Measurements from ENCODE around the gene ATG9A.

The ATG9A gene

DNA sequence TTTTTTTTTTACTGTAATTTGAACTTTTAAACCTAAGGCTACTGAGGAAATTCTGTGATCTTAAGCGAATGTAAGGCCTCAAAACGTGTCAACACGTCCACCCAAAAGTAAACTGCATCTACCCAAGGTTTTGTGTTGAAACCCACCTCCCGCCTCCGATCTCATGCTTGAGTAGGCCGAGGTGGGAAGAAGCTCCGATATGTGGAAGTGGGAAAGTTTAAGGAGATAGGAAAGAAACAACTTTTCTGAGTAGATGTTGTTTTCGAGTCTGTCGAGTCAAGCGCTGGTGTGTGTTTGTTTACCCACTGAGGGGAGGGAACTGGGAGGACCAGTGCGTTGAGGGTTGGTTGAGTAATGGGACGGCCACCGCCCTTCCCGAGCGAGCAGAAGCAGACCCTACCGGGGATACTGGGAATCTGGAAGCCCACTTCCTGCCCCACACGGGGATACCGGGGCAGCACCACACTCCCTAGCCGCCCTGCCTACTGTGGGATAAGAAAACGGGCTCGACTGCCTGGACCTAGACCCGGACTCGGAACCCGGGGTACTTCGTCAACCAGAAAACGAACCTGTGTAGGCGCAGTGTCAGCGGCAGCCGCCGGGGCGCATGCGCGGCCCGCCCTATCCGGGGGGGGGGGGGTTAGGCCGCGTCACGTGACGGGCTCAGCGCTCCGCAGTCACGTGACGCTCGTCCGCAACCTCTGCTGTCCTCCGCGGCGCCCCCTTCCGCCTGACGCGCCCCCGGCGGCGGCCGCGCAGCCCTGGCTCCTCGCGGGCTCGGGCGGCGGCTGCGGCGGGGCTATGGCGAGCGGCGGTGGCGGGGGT, 51.7 kb downstream of the ATG9A start, which contains the start of gene RETREG2:
TSS of gene RETREG2 (plus strand) at position 724 of the 825 bp plus-strand sequence. CDS start at position 802, 78 bp downstream.
- no peaks in the 10 kb centered on the region for H3K9me3 ChIP-seq (ENCODE audit: control insufficient read depth, insufficient read depth, low read depth, low read length)
- ChIA-PET CTCF (interaction anchor here (0.6 to 1.2 kb wide), 2 partner anchors 67 to 116 kb away, joined by 3 read pairs; partner anchors contain the start of genes GLB1L and STK16), POLR2A (interaction anchor here (2.7 kb wide), 1 partner anchor 29 kb away, joined by 27 read pairs; the partner anchor contains the start of gene ZFAND2B)
- H3K27ac ChIP-seq (ENCODE audit: extremely low read depth, low read depth, low read length): peak within 1 kb of the TSS; percentile 79
- H3K4me1 ChIP-seq (ENCODE audit: control insufficient read depth, insufficient read depth, low read length): peaks cover 6% of the 10 kb centered on the region; the same call in 1 of the 2 replicates
- H3K36me3 ChIP-seq (ENCODE audit: control insufficient read depth in 2 of 2, insufficient read depth in 1 of 2, low read length in 2 of 2): peaks cover 4 to 57% of the 10 kb centered on the region in 2 experiments; a peak in 2 of 3 replicates
- peak within 1 kb of the TSS; percentile 78 for H3K4me3 ChIP-seq (ENCODE audit: low read depth, low read length)
- TF ChIP-seq ZSCAN16 (tag by site-specific recombination; IDR thresholded peaks at IDR 0.05) (no peak), ZNF416 (tag by site-specific recombination; IDR thresholded peaks at IDR 0.05) (no peak), ZNF394 (tag by site-specific recombination; IDR thresholded peaks at IDR 0.05; ENCODE audit: borderline replicate concordance) (no peak), ZNF112 (tag by site-specific recombination; IDR thresholded peaks at IDR 0.05) (no peak), ZNF600 (tag by site-specific recombination; IDR thresholded peaks at IDR 0.05) (peak; percentile 96), SP7 (tag by site-specific recombination; IDR thresholded peaks at IDR 0.05) (peak; percentile 57), KLF9 (tag by site-specific recombination; IDR thresholded peaks at IDR 0.05; ENCODE audit: low read depth) (peak; percentile 51; the same call in 1 of the 2 replicates), ZNF157 (tag by site-specific recombination; IDR thresholded peaks at IDR 0.05) (no peak), ZFHX2 (tag by site-specific recombination; conservative IDR thresholded peaks at IDR 0.05) (peak; percentile 21), ZFP69B (tag by site-specific recombination; IDR thresholded peaks at IDR 0.05) (no peak), SP3 (tag by site-specific recombination; IDR thresholded peaks at IDR 0.05) (peak; percentile 59), ZNF76 (tag by site-specific recombination; IDR thresholded peaks at IDR 0.05; ENCODE audit: borderline replicate concordance, low read depth) (peak; percentile 60; the same call in 1 of the 2 replicates), ZNF121 (tag by site-specific recombination; IDR thresholded peaks at IDR 0.05) (no peak), KLF7 (tag by site-specific recombination; IDR thresholded peaks at IDR 0.05; ENCODE audit: borderline replicate concordance) (peak; percentile 87), ZNF302 (tag by site-specific recombination; IDR thresholded peaks at IDR 0.05; ENCODE audit: low read depth) (no peak)
- TF ChIP-seq, protein P1, sequence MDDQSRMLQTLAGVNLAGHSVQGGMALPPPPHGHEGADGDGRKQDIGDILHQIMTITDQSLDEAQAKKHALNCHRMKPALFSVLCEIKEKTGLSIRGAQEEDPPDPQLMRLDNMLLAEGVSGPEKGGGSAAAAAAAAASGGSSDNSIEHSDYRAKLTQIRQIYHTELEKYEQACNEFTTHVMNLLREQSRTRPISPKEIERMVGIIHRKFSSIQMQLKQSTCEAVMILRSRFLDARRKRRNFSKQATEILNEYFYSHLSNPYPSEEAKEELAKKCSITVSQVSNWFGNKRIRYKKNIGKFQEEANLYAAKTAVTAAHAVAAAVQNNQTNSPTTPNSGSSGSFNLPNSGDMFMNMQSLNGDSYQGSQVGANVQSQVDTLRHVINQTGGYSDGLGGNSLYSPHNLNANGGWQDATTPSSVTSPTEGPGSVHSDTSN (CRISPR knock-in tag; IDR thresholded peaks at IDR 0.05): peak; percentile 33; the same call in 1 of the 2 replicates
- TF ChIP-seq, protein P2, sequence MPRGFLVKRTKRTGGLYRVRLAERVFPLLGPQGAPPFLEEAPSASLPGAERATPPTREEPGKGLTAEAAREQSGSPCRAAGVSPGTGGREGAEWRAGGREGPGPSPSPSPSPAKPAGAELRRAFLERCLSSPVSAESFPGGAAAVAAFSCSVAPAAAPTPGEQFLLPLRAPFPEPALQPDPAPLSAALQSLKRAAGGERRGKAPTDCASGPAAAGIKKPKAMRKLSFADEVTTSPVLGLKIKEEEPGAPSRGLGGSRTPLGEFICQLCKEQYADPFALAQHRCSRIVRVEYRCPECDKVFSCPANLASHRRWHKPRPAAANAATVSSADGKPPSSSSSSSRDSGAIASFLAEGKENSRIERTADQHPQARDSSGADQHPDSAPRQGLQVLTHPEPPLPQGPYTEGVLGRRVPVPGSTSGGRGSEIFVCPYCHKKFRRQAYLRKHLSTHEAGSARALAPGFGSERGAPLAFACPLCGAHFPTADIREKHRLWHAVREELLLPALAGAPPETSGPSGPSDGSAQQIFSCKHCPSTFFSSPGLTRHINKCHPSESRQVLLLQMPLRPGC (tag by site-specific recombination; IDR thresholded peaks at IDR 0.05): no peak
- TF ChIP-seq, protein P3, sequence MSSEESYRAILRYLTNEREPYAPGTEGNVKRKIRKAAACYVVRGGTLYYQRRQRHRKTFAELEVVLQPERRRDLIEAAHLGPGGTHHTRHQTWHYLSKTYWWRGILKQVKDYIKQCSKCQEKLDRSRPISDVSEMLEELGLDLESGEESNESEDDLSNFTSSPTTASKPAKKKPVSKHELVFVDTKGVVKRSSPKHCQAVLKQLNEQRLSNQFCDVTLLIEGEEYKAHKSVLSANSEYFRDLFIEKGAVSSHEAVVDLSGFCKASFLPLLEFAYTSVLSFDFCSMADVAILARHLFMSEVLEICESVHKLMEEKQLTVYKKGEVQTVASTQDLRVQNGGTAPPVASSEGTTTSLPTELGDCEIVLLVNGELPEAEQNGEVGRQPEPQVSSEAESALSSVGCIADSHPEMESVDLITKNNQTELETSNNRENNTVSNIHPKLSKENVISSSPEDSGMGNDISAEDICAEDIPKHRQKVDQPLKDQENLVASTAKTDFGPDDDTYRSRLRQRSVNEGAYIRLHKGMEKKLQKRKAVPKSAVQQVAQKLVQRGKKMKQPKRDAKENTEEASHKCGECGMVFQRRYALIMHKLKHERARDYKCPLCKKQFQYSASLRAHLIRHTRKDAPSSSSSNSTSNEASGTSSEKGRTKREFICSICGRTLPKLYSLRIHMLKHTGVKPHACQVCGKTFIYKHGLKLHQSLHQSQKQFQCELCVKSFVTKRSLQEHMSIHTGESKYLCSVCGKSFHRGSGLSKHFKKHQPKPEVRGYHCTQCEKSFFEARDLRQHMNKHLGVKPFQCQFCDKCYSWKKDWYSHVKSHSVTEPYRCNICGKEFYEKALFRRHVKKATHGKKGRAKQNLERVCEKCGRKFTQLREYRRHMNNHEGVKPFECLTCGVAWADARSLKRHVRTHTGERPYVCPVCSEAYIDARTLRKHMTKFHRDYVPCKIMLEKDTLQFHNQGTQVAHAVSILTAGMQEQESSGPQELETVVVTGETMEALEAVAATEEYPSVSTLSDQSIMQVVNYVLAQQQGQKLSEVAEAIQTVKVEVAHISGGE (tag by site-specific recombination; conservative IDR thresholded peaks at IDR 0.05; ENCODE audit: low read depth): peak; percentile 71
- TF ChIP-seq, protein P4, sequence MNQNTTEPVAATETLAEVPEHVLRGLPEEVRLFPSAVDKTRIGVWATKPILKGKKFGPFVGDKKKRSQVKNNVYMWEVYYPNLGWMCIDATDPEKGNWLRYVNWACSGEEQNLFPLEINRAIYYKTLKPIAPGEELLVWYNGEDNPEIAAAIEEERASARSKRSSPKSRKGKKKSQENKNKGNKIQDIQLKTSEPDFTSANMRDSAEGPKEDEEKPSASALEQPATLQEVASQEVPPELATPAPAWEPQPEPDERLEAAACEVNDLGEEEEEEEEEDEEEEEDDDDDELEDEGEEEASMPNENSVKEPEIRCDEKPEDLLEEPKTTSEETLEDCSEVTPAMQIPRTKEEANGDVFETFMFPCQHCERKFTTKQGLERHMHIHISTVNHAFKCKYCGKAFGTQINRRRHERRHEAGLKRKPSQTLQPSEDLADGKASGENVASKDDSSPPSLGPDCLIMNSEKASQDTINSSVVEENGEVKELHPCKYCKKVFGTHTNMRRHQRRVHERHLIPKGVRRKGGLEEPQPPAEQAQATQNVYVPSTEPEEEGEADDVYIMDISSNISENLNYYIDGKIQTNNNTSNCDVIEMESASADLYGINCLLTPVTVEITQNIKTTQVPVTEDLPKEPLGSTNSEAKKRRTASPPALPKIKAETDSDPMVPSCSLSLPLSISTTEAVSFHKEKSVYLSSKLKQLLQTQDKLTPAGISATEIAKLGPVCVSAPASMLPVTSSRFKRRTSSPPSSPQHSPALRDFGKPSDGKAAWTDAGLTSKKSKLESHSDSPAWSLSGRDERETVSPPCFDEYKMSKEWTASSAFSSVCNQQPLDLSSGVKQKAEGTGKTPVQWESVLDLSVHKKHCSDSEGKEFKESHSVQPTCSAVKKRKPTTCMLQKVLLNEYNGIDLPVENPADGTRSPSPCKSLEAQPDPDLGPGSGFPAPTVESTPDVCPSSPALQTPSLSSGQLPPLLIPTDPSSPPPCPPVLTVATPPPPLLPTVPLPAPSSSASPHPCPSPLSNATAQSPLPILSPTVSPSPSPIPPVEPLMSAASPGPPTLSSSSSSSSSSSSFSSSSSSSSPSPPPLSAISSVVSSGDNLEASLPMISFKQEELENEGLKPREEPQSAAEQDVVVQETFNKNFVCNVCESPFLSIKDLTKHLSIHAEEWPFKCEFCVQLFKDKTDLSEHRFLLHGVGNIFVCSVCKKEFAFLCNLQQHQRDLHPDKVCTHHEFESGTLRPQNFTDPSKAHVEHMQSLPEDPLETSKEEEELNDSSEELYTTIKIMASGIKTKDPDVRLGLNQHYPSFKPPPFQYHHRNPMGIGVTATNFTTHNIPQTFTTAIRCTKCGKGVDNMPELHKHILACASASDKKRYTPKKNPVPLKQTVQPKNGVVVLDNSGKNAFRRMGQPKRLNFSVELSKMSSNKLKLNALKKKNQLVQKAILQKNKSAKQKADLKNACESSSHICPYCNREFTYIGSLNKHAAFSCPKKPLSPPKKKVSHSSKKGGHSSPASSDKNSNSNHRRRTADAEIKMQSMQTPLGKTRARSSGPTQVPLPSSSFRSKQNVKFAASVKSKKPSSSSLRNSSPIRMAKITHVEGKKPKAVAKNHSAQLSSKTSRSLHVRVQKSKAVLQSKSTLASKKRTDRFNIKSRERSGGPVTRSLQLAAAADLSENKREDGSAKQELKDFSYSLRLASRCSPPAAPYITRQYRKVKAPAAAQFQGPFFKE (tag by site-specific recombination; IDR thresholded peaks at IDR 0.05; ENCODE audit: borderline replicate concordance): no peak

Data from HEK293 (cell line).